Dermis blood vessel endothelial cell (primary cell): ENCODE measurements around the gene TIMM22. TPM values are rescaled to one million over a fixed set of nuclear protein-coding genes. Genes with fewer than 3 reads are reported as not detected.
"Not testable (repeated sequence)": the region's sequence is repeated elsewhere in the genome, so short reads cannot be mapped to it uniquely, and the experiment has no call there.

Experiments used
- DNase-seq: peaks from one replicate; pipeline ENCODE4 v3.0.0; 2010
- total RNA-seq: library from RNA; depleted of rRNA; stranded (reverse); fragments of >200 nt; gene quantifications from 2 replicates; pipeline ENCODE4 v1.2.3, GENCODE V29; 2014

Gene TIMM22
- total RNA-seq, 1 donor from 2014 or later: 22.3 TPM

- DNase-seq: no peak
Measured at GRCh38 chr17:1040216-1040600, 43.3 kb downstream of the TIMM22 start.

- DNase-seq: no peak
Measured at GRCh38 chr17:1041746-1042145, 44.8 kb downstream of the TIMM22 start.

DNA sequence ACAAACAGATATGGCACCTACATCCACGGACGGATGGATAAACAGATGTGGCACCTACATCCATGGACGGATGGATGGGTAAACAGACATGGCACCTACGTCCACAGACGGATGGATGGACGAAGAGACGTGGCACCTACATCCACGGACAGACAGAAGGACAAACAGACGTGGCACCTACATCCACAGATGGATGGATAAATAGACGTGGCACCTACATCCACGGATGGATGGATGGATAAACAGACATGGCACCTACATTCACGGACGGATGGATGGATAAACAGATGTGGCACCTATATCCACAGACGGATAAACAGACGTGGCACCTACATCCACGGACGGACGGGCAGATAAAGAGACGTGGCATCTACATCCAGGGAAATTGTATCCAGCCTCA, 45.6 kb downstream of the TIMM22 start:
- no peak for DNase-seq

GRCh38 chr17:1043601-1044251, 46.8 kb downstream of the TIMM22 start:
- peak; percentile 95 for DNase-seq

DNA sequence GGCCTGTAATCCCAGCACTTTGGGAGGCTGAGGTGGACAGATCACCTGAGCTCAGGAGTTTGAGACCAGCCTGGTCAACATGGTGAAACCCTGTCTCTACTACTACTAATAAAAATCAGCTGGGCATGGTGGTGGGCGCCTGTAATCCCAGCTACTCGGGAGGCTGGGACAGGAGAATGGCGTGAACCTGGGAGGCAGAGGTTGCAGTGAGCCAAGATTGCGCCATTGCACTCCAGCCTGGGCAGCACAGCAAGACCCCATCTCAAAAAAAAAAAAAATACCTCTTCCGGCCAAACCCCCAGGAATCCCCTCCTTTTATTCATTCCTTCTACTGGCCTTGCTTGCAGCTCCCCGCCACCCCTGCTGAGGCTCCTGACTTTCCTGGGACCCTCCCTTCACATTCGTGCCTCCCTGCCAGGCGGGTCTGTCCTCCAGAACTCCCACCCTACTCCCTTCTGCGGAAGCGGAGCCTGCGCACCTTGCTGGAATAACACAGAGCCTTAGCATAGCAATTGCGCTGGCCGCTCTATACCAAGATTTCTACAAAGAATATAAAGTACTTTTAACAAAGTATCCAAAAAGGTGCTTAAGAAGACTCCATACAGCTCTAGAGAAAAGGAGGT, 47.6 kb downstream of the TIMM22 start:
- not testable (repeated sequence) for DNase-seq

- no peak for DNase-seq
Measured at GRCh38 chr17:1045456-1045855, 48.5 kb downstream of the TIMM22 start.

GRCh38 chr17:1047177-1047878, 50.4 kb downstream of the TIMM22 start:
- no peak for DNase-seq

DNA sequence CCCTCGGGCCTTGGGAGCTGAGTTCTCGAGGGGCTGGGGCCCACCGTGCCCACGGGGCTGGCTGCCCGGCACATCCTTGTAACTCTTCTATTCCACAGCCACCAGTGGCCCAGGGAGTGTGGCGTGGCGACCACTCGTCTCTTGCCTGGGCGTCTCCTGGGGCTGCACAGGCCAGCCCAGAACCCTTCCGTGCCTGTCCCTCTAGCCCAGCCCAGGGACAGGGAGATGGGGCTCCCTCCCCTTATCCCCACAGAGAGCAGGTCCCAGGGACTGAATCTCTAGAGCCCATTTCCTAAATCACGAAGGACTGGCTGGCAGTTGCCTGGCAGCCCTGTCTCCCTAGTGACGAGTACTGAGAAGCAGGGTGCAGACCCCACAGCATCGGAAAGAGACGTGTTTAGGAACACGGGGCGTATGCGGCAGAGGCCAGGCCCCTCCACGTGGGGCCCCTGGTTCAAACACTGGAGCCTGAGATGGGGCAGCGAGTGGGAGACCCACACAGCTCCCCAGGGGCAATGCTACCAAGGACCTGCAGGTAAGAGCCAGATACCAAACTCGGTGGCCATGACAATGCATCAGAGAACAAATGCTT, 51.0 kb downstream of the TIMM22 start:
- no peak for DNase-seq

DNA sequence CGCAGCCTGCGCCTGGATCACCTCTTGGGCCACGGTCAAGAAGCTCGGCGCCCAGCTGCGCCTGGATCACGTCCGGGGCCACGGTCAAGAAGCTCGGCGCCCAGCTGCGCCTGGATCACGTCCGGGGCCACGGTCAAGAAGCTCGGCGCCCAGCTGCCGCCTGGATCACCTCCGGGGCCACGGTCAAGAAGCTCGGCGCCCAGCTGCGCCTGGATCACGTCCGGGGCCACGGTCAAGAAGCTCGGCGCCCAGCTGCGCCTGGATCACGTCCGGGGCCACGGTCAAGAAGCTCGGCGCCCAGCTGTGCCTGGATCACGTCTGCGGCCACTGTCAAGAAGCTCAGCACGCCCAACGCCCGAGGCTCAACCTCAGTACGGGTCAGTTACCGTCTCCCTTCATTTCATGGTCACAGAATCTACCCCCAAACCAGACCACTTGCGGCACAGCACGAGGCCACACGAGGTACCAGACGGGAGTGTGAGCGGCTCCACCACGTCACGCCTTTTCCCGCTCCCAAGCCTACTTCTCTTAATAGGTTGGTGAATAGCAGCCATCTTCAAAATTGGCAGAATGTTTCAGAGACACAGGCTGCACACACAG, 51.7 kb downstream of the TIMM22 start:
- DNase-seq: not testable (repeated sequence)

DNA sequence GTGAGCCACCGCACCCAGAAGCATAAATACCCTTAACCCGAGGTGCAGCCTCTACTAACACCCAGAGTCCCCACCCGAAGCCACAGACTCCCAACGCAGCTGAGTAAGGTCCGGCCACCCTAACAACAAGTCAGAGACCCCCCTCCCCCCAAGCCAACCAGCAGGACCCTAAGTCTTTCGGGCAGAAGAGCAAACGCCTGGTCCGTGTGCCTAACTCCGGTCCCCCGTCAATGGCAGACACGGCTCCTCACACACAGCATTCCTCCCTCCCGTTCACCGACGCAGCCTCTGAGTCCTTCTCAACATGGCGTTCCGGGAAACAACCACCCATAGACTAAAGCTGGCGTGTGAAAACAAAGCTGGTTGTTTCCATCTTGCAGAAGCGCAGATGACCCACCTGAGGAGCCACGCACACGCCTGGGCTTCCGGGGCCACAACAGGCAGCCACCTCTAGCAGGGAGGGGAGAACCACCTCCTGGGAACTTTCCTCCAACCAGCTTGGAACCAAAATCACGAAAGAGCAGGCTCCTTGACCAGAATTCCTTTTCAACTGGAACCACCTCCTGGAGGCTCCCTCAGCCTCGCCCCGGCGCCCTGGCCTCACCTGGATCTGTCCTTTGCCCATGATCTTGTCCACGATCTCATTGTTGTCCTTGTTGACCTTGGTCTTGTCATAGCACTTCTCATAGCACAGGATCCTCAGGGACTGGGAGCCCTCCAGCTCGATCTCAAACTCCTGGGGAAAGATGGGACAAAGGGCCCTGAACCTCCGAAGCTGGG, 52.7 kb downstream of the TIMM22 start:
- DNase-seq: no peak

GRCh38 chr17:1050246-1050995, 53.5 kb downstream of the TIMM22 start:
- no peak for DNase-seq

DNA sequence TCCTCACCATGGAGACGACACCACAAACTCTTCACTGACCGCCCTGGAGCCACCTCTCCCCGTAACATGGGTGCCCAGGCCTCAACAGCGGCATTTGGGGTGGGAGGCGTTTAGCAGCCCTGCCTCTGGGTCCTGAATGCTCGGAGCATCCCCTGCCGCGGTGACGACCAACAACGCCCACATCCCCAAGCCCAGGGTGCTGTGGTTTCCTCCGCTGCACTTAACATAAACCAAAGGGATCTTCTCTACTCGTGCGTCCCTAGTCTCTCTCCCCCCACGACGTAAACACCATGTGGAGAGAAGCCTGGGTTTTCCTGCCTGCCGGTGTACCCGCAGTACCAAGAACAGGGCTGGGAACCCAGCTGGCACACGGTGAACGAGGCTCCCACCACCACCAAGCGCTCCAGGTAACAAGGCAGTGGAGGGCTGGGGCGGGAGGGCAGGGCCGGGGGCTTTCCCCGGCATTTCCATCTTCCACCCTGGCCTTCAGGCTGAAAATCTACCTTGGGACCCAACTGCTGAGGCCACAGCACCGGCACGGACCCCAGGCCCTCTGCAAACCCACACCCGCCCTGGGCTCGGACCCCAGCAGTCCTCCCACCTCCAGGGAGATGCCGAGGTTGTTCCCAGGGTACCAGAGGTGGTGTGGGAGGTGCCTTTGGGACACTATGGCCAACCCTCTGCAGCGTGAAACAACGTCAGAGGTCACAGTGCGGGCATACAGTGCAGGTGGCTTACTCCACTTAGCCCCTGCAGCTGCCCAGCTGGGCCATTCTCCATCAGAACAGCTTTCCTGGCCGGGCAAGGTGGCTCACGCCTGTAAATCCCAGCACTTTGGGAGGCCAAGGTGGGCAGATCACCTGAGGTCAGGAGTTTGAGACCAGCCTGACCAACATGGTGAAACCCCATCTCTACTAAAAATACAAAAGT, 54.3 kb downstream of the TIMM22 start:
- no peak for DNase-seq

Other genes with a start within 250 kb of the TIMM22 start
- gene GEMIN4, start 244.9 kb upstream of the TIMM22 start, total RNA-seq: 12.9 and 18.3 TPM in 2 replicates
- 61.8 and 165 TPM in 2 replicates for gene GLOD4, start 214.8 kb upstream of the TIMM22 start, total RNA-seq
- gene MRM3, start 214.8 kb upstream of the TIMM22 start, total RNA-seq: 20.1 and 24.4 TPM in 2 replicates
- gene NXN, start 17.4 kb upstream of the TIMM22 start, total RNA-seq: 123 and 138 TPM in 2 replicates
- 38.5 and 54.6 TPM in 2 replicates for gene ABR, start 182.9 kb downstream of the TIMM22 start, total RNA-seq